Keratinocyte (primary cell): ENCODE data around the gene ZNF862. TPM values are rescaled to one million over a fixed set of nuclear protein-coding genes. Genes with fewer than 3 reads are reported as not detected.

ENCODE experiments used
- DNase-seq: peaks from one replicate; pipeline ENCODE4 v3.0.0-alpha.2; 2011; ENCODE audit warnings: low read depth, missing footprints, low spot score
- FAIRE-seq: peaks from 2 replicates; lab custom pipeline; 2011; peaks lifted over from hg19 to GRCh38; lab: Jason Lieb, UNC
- H2AFZ ChIP-seq: 2 replicates; pipeline ENCODE4 v1.6.0; 2012; ENCODE audit warnings: low read length, control low read depth, inconsistent platforms; ENCODE audit not compliant: control insufficient read depth
- H3K27ac ChIP-seq: 2 replicates; pipeline ENCODE4 v1.5.1; 2011; ENCODE audit warnings: low read length; ENCODE audit not compliant: control insufficient read depth, insufficient read depth
- H3K27me3 ChIP-seq: 3 replicates; pipeline ENCODE4 v1.6.0; 2011; ENCODE audit warnings: low read length; ENCODE audit not compliant: control insufficient read depth, insufficient read depth; ENCODE audit errors: extremely low read depth
- H3K36me3 ChIP-seq, 2 experiments: 2 replicates in 1 of 2; 3 replicates in 1 of 2; pipeline ENCODE4 v1.5.1; 2011; ENCODE audit warnings: low read length in 2 of 2, mild to moderate bottlenecking in 1 of 2; ENCODE audit not compliant: control insufficient read depth in 2 of 2, insufficient read depth in 2 of 2; ENCODE audit errors: extremely low read depth in 1 of 2
- H3K4me1 ChIP-seq: 3 replicates; pipeline ENCODE4 v1.5.1; 2011; ENCODE audit warnings: low read length; ENCODE audit not compliant: control insufficient read depth, insufficient read depth; ENCODE audit errors: extremely low read depth
- H3K4me2 ChIP-seq: 3 replicates; pipeline ENCODE4 v1.6.0; 2011; ENCODE audit warnings: low read depth, low read length; ENCODE audit not compliant: control insufficient read depth, insufficient read depth; ENCODE audit errors: extremely low read depth
- H3K4me3 ChIP-seq, 3 experiments: fragments of 200-600 bp in 1 of 3; sonication (generic) in 1 of 3; 2 replicates in 2 of 3; 3 replicates in 1 of 3; pipeline ENCODE4 v1.5.1; 2011 to 2016; ENCODE audit warnings: low read length in 3 of 3, mild to moderate bottlenecking in 3 of 3, control low read depth in 2 of 3, inconsistent platforms in 1 of 3, low read depth in 1 of 3, mixed read lengths in 1 of 3, mixed run types in 1 of 3, moderate library complexity in 1 of 3; ENCODE audit not compliant: control insufficient read depth in 2 of 3, insufficient read depth in 2 of 3; ENCODE audit errors: extremely low read depth in 1 of 3
- H3K79me2 ChIP-seq: 2 replicates; pipeline ENCODE4 v1.6.0; 2012; ENCODE audit warnings: low read length; ENCODE audit not compliant: control insufficient read depth, insufficient read depth
- H3K9ac ChIP-seq: 3 replicates; pipeline ENCODE4 v1.6.0; 2011; ENCODE audit warnings: low read length; ENCODE audit not compliant: control insufficient read depth, insufficient read depth; ENCODE audit errors: extremely low read depth
- H3K9me1 ChIP-seq: 3 replicates; pipeline ENCODE4 v1.6.0; 2011; ENCODE audit warnings: low read length; ENCODE audit not compliant: control insufficient read depth, insufficient read depth; ENCODE audit errors: extremely low read depth
- H3K9me3 ChIP-seq: 2 replicates; pipeline ENCODE4 v1.5.1; 2012; ENCODE audit warnings: low read depth, low read length; ENCODE audit not compliant: control insufficient read depth
- H4K20me1 ChIP-seq: 3 replicates; pipeline ENCODE4 v1.6.0; 2011; ENCODE audit warnings: low read length; ENCODE audit not compliant: control insufficient read depth, insufficient read depth; ENCODE audit errors: extremely low read depth
- EZH2 ChIP-seq: IDR thresholded peaks from one replicate; pipeline ENCODE4 v1.6.1; 2012; ENCODE audit warnings: inconsistent platforms, mild to moderate bottlenecking, low read length, moderate library complexity
- dilution Hi-C: fragments of 300-500 bp; cut with MboI; formaldehyde crosslinking; loops from one replicate; pipeline ENCODE4 v1.7.0; 2020; ENCODE audit warnings: low sequenced_read_pairs; ENCODE audit not compliant: extremely low pct_ligation_motif_present
- polyA minus RNA-seq, 3 experiments: library from RNA; depleted of rRNA, polyadenylated mRNA; stranded (reverse); fragments of >200 nt; gene quantifications; 1 replicate in 1 of 3; 2 replicates in 1 of 3; 3 replicates in 1 of 3; pipeline ENCODE4 v1.2.3, GENCODE V29; 2011
- polyA plus RNA-seq, 5 experiments: library from polyadenylated mRNA; depleted of rRNA in 3 of 5; stranded (reverse) in 3 of 5; stranded (forward) in 1 of 5; unstranded in 1 of 5; fragments of >200 nt; gene quantifications; 1 replicate in 1 of 5; 2 replicates in 3 of 5; 3 replicates in 1 of 5; pipeline versions ENCODE4 v1.2.1 to v1.2.3, GENCODE V29; 2011 to 2012; ENCODE audit warnings: missing spikeins in 2 of 5, low read depth in 1 of 5, low replicate concordance in 1 of 5
- TF ChIP-seq, protein P1 (sequence below), 3 experiments: IDR thresholded peaks in 1 of 3; conservative IDR thresholded peaks in 1 of 3; optimal IDR thresholded peaks in 1 of 3; 2 replicates in 2 of 3; 3 replicates in 1 of 3; pipeline versions ENCODE3 to v1.5.1; 2011; ENCODE audit warnings: low read length in 3 of 3, mild to moderate bottlenecking in 3 of 3, moderate library complexity in 2 of 3, control low read depth in 1 of 3, inconsistent platforms in 1 of 3; ENCODE audit not compliant: insufficient read depth in 2 of 3; ENCODE audit errors: extremely low read depth in 1 of 3

ZNF862 gene
- polyA plus RNA-seq (7.0 to 19.9 TPM (median 10.1 TPM) in 3 replicates), polyA minus RNA-seq (15.4 to 16.9 TPM (median 15.9 TPM) in 3 replicates)
- polyA plus RNA-seq (2011; ENCODE audit: low read depth) = 1.4 TPM
- polyA plus RNA-seq (2011; cell fraction: cytosol; rRNA removed) = 3.4 and 5.2 TPM in 2 replicates
- polyA plus RNA-seq (2011; cell fraction: nucleus; rRNA removed) = 48.1 and 62.1 TPM in 2 replicates
- polyA plus RNA-seq (2012; ENCODE audit: low replicate concordance) = 4.4 and 5.9 TPM in 2 replicates
- polyA minus RNA-seq (2011; cell fraction: cytosol; rRNA and poly(A)+ RNA removed) = 6.1 TPM
- 13.7 and 21.3 TPM in 2 replicates for polyA minus RNA-seq (2011; cell fraction: nucleus; rRNA and poly(A)+ RNA removed)

DNA sequence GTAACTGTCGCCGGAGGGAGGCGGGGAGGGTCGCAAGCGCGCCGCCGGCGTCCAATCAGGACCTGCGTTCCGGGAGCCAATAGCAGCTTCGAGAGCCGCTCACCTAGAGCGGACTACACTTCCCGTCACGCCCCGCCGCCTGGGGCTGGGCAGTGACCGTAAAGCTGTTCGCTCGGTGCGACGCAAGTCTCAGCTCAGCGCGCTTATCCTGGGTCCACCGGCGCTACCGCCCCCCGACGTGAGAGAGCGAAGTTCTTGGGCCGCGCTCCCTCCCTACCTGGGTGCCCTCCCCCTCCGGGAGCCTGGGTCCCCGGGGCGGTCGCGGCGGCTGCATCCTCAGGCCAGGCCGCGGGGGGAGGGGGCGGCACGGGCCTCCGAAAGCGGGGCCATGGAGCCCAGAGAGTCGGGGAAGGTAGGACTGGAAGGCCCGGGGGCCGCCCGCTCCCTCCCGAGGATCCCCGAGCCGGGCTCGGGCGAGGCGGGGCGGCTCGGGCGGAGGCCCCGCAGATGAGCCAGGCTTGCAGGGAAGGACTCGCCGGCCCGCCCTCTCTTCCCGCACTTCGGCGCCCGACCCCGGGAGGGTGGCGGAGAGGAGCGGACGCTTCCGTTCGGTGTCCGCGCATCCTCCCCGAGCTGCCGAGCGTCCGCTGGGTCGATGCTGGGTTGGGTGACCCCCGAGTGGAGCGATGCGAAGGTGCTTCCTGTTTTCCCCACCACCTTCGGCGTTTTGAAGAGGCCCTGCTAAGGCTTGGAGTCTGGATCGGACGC lies at the start of gene ZNF862:
Gene ZNF862 (plus strand): TSS at position 152 of the 768 bp plus-strand sequence. CDS start 237 bp downstream, at position 389.
- peaks cover 4% of the 10 kb centered on the region for H3K27me3 ChIP-seq
- peak within 1 kb of the TSS; percentile 46 for H3K27ac ChIP-seq
- peak within 1 kb of the TSS; percentile 94 for H2AFZ ChIP-seq
- H3K4me3 ChIP-seq = peak within 1 kb of the TSS; percentile 83 to 90 (median 89)
- H3K79me2 ChIP-seq = peaks cover 10% of the 10 kb centered on the region
- peak within 1 kb of the TSS; percentile 95 for H3K4me2 ChIP-seq
- DNase-seq (peak; percentile 73), FAIRE-seq (no peak)
- no peaks in the 10 kb centered on the region for H3K9me1 ChIP-seq
- H3K4me1 ChIP-seq = peaks cover 8% of the 10 kb centered on the region
- H3K9me3 ChIP-seq = no peaks in the 10 kb centered on the region
- TF ChIP-seq EZH2 = no peak
- TF ChIP-seq, protein P1, sequence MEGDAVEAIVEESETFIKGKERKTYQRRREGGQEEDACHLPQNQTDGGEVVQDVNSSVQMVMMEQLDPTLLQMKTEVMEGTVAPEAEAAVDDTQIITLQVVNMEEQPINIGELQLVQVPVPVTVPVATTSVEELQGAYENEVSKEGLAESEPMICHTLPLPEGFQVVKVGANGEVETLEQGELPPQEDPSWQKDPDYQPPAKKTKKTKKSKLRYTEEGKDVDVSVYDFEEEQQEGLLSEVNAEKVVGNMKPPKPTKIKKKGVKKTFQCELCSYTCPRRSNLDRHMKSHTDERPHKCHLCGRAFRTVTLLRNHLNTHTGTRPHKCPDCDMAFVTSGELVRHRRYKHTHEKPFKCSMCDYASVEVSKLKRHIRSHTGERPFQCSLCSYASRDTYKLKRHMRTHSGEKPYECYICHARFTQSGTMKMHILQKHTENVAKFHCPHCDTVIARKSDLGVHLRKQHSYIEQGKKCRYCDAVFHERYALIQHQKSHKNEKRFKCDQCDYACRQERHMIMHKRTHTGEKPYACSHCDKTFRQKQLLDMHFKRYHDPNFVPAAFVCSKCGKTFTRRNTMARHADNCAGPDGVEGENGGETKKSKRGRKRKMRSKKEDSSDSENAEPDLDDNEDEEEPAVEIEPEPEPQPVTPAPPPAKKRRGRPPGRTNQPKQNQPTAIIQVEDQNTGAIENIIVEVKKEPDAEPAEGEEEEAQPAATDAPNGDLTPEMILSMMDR (optimal IDR thresholded peaks at IDR 0.05 in 1 of 3, IDR thresholded peaks at IDR 0.05 in 1 of 3, conservative IDR thresholded peaks at IDR 0.05 in 1 of 3; ENCODE audit: extremely low read depth in 1 of 3, insufficient read depth in 2 of 3, low read length in 3 of 3) = peak in 1 of 3 experiments; percentile 22
- H3K36me3 ChIP-seq = no peaks in the 10 kb centered on the region
- dilution Hi-C loops = no loop called here
- H4K20me1 ChIP-seq = no peaks in the 10 kb centered on the region
- H3K9ac ChIP-seq = peak within 1 kb of the TSS; percentile 77

DNA sequence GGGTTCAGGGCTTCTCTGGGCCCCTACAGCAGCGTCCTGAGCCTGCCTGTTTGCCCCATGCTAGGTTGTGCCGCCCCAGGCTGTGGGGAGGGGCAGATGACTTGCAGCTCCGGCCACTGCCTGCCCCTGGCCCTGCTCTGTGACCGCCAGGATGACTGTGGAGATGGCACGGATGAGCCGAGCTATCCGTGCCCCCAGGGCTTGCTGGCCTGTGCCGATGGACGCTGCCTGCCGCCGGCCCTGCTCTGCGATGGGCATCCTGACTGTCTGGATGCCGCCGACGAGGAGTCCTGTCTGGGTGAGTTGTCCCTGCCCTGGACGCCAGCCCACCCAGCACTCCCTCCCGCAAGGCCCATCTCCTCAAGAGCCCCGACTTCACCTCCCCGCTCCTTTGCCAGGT lies 49.1 kb upstream of the ZNF862 start:
- H3K9ac ChIP-seq = no peak overlapping the region
- H2AFZ ChIP-seq = no peak overlapping the region
- H3K4me1 ChIP-seq = no peaks in the 10 kb centered on the region
- no peak overlapping the region for H3K27ac ChIP-seq
- no peaks in the 10 kb centered on the region for H3K36me3 ChIP-seq
- dilution Hi-C loops = no loop called here
- no peaks in the 10 kb centered on the region for H3K9me3 ChIP-seq
- H3K9me1 ChIP-seq = no peaks in the 10 kb centered on the region
- FAIRE-seq (no peak), DNase-seq (no peak)
- H4K20me1 ChIP-seq = no peaks in the 10 kb centered on the region
- H3K4me2 ChIP-seq = no peak overlapping the region
- peaks cover 49% of the 10 kb centered on the region for H3K27me3 ChIP-seq
- no peaks in the 10 kb centered on the region for H3K79me2 ChIP-seq
- no peak overlapping the region for H3K4me3 ChIP-seq
- no peak for TF ChIP-seq EZH2
- TF ChIP-seq, protein P1 (optimal IDR thresholded peaks at IDR 0.05 in 1 of 3, IDR thresholded peaks at IDR 0.05 in 1 of 3, conservative IDR thresholded peaks at IDR 0.05 in 1 of 3; ENCODE audit: extremely low read depth in 1 of 3, insufficient read depth in 2 of 3, low read length in 3 of 3) = no peak
